Peyer's patch (tissue), 4 donors: ENCODE data around the gene PAH.

Experiments used
- CTCF ChIP-seq, 6 experiments: fragments of 450-650 bp in 4 of 6; fragments of 200-600 bp in 2 of 6; sonication (generic) in 1 of 6; IDR thresholded peaks; one replicate each; pipeline ENCODE4 v1.5.1; 2017 to 2019; ENCODE audit warnings: antibody characterized with exemption in 6 of 6, mild to moderate bottlenecking in 3 of 6, moderate library complexity in 1 of 6
- POLR2A ChIP-seq, 2 donors: fragments of 450-650 bp; IDR thresholded peaks; one replicate each; pipeline ENCODE4 v1.5.1; 2017; ENCODE audit warnings: antibody characterized with exemption in 2 of 2, mild to moderate bottlenecking in 2 of 2, moderate library complexity in 2 of 2

DNA sequence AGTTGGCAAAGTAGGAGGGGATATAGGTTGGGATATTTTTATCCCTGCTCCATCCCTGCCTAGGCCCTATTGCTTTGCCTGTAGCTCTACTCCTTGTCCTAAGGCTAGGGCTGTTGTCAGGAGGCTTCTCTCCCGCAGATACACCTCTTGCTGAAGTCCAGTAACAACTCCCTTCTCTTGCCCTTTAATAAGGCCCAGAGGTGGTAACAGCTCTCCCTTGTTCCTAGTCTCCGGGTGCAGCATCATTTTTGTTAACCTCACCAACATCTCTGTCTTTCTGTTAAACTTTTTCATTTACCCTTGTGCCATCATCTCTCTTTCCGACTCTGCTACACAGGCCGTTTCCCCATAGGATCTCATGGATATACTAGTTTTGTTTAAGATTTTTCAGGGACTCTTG, 46.8 kb upstream of the PAH start:
- no peak for TF ChIP-seq POLR2A (IDR thresholded peaks at IDR 0.05)
- no peak for TF ChIP-seq CTCF (IDR thresholded peaks at IDR 0.05)
